HG02798 (cell line): ENCODE results near the gene HSP90AB1.

Experiments used
- ATAC-seq: cut with Tn5 transposase; IDR thresholded peaks from one replicate; pipeline ENCODE4 v1.9.1; 2021; ENCODE audit warnings: mild to moderate bottlenecking; ENCODE audit not compliant: unreplicated experiment, poor library complexity

The HSP90AB1 gene

DNA sequence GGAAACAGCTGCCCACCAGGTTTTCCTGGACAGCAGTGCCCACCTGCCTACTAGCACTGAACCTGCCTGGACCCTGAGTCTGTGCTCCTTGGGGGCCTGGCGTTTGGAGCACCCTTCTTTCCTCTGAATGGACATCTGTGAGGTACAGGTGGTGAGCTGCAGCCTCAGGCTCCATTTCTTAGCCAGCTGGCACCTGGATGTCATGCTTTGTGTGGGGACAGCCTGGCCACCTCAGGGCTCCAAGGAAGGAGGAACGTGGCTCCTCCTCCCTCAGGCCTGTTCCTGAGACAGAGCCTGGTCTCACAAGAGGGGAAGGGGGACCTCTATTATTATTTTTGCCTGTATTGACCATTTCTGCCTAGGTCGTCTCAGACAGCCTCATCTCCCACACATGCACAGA is 31.4 kb downstream of the HSP90AB1 start:
- no peak for ATAC-seq

DNA sequence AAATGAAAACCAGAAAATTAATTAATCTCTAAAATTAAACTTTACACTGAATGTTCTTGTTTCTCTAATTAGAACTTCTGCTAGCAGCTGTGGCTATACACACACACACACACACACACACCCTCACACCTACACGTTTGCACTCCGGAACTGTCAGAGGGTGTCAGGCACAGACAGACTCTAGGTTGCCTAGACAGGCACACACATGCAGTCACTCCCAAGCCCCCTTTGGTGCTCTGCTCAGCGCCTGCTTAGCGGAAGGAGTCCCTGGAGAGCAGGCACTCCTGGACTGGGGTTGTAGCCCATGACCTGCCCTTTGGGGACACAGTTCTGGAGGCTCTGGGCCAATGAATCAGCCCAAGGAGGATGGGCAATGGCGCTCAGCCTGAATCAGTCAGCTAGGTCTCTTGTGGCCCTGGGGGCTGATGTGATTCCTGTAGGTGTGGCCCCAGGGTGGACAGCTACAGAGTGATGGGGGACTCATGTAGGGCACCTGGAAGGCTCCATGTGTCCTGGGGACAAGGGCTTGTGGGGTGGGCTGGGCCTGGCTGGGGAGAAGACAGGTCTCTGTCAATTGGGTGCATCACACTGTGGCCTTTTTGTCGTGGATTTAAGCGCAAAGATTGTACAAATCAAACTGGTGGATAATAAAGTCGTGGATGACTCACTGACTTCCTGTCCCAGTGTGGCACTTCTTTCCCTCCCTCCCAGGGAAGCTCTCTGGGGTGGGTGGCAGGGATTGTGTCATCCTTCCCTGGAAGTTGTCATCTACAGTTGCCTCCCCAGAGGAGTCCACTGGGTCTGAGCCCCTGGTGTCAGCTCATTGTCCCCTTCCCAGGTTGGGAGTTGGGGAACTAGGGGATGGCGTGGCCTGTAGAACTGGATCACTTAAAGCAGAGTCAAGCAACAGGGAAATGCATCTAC is 32.1 kb downstream of the HSP90AB1 start:
- no peak for ATAC-seq

DNA sequence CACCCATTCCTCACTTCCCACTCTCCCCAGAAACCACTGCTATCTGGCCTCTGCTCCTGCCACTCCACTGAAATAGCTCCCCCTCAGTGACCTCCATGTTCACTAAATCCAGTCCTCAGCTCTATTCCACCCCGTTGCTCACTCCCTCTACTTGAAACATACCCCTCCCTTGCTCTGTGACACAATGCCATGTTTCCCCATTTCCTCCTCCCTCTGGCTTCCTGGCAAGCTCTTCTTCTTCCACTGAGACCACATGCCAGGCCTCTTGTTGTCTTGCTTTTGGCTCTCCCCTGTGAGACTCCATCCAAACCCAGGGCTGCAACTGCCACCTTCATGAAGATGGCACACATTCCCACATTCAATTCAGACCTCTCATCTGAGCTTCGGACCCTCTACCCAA is 37.2 kb downstream of the HSP90AB1 start:
- ATAC-seq, result no peak

DNA sequence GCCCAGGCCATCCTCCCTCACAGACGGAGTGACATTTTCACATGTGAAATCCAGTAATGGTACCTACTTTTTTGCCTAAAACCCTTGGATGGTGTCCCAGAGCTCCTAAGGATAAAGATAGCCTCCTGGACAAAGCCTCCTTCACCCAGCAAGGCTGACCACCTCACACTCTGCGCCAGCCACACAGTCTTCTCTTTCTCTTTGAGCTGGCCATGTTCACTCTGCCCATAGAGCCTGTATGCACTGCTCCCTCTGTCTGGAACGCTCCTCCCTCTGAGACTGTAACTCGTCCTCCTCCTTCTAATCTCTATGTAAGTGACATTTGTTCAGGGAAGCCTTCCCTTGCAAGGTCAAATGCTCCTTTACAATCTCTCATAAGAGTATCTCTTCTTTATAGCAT is 38.0 kb downstream of the HSP90AB1 start:
- no peak for ATAC-seq

DNA sequence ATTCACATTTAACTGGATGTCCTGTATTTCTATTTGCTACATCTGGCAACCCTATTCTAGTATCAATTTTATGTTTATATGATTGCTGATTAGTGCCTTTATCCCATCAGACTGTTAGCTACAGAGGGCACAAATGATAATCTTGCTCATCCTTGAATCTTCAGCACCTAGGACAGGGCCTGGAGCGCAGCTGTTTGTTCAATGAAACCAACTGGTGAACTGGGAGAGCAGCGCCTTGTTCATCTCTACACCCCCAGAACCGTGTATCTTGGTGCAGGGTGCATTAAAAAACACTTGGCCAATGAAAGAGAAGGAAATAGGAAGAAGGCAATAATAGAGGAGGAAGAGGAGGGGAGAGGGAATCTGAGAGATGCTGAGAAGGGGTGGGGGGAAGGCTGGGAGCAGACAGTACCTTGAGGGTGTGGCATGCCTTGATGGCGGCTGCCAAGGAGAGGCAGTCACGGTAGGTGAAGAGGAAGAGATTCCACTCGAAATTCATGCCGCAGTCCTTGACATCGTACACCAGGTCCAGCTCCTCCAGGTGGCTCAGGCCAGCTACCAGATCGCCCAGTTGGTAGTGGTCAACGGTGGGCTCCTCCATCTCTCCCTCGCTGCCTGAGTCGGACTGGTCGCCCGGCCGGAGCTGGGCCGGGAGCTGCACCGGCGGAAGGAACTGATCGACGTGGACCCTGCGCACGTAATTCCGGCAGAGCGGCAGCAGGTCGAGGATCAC is 38.8 kb downstream of the HSP90AB1 start:
- no peak for ATAC-seq

DNA sequence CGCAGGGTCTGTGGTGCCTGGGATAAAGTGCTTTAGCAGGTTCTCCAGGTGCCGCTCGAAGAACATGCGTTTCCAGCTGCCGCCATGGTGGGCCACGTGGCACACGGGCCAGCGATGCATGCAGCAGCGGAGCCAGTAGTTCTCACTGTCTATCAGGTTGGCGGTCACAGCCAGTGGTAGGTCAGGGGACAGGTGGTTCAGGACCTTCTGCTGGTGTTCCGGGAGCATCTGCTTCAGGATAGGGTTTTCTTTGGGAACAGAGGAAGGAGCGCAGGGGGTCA is 39.3 kb downstream of the HSP90AB1 start:
- ATAC-seq, result no peak

DNA sequence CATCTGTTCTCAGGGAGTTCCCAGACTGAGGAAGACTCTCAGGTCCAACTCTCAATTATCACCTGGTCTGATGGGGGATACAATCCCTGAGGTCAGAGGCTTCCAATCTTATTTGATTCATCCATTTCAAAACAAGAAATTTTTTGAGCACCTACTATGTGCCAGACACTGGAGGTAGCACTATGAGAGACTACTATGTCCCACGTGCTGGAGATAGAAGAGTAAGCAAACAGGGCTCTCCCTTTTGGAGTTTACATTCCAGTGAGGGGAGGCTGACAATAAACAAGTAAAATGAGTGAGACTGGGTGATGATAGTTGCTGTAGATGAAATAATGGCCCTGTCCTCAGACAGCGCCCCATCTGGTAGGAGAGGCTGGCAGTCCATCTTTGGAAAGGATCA is 39.8 kb downstream of the HSP90AB1 start:
- no peak for ATAC-seq

DNA sequence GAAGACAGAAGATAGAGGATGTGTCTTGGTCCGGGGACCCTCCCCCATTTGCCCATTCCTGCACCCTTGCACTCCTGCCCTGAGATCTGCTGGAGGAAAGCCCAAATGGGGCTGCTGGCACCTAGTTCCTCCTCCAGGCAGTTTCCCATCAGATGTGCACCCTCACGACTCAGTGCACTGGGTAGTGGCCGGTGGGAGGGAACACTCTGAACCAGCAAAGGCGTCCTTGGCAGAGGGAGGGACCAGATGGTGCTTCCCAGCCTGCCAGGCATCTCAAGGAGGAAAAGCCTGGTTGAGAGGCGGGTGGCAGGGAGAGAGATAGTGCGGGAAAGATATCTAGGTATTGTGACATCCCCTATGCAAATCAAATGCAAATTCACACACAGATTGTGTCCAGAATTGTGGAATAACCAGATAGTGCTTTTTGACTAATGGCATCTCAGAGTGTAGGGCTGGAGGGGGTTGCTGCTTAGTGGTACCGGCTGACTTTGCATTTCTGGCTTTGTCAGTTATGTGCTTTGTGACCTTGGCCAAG is 42.9 kb downstream of the HSP90AB1 start:
- ATAC-seq, result no peak

DNA sequence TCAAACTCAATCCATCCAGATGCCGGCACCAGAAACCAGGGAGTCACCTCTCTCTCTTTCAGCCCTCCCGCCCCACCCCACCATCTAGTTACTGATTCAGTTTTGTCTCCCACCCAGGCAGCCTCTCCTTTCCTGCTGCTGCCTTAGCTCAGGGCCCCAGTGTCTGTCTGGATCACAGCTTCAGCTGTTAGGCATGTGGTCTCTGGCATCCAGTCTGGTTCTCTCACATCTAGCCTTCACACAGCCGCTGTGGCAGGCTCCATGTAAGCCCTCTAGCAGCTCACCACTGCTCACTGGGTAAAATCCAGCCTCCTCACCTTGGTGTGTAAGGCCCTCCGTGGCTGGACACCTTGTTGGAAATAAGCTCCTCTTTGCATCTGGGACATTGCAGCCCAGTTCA is 44.9 kb downstream of the HSP90AB1 start:
- no peak for ATAC-seq

DNA sequence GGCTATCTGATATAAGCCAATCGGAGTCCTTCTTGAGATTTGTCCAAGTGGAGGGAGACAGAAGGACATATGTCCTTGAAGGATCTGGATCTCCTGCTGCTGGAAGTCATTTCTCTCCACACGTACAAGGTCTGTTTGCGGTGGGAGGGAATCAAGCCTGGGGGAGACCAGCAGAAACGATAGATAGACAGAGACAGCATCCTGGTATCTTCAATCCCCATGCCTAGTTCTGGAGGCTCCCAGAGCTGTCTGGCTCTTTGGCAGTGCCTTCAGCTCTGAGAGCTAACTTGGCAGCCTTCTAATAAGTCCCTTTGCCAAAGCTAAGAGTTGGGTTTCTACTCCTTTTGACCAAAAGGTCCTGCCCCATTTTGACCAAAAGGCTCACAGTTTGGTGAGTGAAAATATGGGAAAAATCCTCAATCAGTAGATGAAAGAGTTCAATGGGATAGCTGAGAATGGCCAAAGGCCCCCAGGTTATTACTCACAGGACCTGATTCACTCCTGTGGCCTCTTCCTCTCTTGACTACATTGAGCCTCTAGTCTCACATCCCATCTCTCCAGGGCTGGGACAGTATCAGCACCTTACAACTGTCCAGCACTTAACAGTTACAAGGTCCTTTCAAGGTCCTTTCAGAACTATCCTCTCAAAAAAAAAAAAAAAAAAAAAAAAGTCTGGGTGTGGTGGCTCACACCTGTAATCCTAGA is 45.9 kb downstream of the HSP90AB1 start:
- no peak for ATAC-seq

DNA sequence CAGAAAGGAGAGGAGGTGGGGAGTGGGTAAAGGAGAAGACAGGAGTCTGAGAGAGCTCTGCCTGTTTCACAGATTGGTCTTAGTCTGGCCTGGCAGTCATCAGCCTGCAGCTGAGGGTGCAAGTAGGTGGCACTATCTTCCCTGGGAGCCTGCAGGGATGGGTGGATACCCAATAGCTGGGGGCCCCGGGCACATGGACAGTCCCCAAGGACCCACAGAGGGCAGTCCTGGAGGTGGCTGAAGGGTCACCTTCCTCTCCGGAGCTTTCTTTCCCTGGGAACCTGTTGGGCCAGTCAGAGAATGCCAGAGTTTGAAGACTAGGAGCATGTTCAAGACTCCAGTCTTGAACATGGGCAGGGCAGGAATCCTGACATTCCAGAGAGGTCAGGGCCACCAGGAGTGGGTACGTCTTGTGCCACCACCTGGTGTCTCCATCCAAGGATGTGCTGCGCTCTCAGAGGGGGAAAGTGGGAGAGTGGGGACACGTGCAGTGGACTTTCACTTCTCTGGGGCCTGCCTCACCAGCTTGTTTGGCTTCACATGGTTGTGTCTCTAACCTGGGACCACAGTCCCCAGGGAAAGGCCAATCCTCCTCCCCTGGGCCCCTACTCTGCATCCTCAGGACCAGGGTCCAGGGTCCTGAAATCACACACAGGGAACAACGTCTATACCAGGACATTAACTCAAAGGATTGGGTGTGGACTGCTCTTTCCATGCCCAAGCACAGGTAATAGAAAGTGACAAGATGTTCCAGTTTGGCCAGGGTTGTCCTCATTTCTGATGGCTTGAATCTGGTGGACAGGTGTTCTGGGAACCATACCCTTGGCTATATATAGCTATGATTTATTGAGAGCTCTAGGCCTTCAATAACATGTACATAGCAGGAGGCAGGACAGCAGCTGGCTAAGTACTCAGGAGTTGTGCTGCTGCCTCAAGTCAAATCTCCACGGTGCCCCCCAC is 48.2 kb downstream of the HSP90AB1 start:
- ATAC-seq, result no peak

DNA sequence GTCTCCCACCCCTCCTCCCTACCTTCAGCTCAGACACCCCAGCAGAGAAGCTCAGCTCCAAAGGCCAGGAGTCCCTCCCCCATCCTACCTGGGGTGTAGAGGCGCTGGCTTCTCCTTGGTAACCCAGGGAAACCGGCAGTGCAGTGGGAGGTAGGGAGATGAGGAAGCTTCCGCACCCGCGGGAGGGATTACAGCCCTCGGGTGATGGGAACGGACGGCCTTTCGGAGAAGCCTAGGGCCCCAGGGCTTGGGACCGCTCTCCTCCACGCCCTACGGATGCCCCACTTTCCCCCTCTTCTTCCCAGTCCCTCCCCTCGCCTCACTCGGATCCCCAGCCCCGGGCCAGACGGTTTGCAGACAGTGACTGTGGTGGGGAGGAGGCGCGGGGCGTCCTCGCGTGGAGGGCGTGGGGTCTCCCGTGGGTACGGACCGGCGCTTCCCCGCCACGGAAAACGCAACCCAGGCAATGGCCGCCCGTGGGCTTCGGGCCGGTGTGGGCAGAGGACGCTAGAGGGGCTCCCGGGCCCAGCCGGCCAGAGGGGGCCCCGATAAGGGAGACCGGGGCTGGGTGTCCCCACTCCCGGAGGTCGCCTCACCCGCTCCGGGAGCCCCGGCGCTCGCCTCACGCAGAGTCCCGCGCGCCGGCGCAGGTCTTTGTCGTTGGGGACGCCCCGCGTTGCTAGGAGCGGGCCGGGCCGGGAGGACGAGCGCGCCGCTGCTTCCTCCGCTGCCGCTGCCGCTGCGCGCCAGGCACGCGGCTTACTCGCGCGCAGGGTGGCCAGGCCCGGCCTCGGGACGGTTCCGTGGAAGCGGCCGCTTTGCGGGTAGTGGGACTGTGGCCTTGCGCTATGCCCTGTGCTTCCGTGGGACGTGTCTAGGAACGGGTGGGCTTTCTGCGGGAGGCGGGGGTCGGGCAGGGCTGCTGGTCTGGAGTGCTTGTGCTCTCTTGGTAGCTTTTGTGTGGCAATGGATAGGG is 50.5 kb downstream of the HSP90AB1 start:
- ATAC-seq, result no peak

DNA sequence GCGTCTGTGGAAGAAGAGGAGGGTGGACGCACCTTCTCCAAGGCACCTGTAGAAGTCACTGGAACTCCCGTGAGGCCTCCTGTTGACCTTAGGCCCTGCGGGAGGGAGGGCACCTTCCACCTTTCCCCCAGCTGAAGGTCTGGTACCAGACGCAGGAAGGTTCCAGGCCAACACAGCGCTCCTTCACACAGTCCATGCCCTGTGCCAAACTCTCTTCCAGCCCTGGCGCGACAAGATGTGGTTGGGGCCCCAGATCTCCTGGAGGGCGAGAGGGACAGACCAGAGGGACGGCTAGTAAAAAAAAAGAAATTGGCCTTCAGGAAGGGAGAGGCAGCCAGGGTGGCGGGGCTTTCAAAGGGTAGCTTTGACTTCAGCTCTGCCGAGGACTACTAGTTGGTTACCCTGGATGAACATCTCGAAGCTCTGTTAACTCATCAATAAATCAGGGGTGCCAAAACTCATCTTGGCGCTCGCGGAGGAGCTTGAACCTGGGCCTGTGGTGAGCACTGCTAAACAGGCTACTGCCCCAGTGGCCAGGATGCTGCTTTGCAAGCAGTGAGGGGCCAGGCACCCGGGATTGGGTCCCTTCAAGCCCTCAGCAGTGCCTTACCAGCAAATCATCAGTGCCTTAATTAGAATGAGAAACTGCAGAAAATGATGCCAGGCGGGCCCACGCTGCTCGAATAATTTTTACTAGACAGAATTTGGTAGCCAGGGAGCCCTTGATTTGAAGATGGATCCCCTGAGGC is 51.3 kb downstream of the HSP90AB1 start:
- no peak for ATAC-seq

DNA sequence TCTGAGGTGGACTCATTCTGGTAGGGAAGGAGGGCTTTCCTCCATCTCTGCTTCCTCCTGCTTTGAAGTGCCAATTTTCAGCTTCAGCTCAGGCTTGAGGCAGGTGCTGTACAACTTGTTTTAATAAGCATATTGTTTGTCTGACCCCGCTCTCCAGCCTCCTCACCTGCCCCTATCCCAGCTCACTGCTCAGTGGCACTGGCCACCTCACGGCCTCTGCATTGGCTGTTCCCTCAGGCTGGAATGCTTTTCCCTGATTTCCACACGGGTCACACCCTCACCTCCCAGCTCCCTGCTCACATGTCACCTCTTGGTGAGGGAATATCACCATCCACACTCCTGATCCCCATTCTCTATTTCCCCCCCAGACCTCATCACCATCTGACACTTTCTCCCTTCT is 52.0 kb downstream of the HSP90AB1 start:
- no peak for ATAC-seq

DNA sequence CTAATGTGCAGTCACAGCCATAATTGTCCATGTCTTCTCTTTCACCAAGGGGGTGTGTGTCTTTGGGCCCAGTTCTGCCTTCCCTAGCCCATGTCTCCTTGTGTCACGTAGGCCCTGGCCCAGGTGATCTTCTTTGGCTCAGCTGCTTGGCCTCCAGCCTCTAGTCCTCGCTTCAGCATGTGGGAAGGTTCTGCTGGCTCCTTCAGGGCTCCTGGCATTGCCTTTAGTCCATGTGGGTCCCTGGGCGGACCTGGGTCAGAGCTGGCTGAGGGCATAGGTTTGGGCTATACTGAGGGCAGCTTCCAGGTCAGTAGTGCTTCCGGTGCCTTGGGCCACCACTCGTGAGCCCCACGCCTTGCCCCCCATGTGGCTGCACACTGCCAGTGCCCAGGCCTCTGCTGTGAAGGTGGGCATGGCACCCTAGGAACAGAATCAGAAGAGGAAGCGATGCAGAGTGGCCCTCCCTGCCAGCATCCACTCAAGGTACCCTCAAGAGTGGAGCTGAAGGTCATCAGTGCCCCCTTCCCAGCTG is 53.5 kb downstream of the HSP90AB1 start:
- no peak for ATAC-seq

DNA sequence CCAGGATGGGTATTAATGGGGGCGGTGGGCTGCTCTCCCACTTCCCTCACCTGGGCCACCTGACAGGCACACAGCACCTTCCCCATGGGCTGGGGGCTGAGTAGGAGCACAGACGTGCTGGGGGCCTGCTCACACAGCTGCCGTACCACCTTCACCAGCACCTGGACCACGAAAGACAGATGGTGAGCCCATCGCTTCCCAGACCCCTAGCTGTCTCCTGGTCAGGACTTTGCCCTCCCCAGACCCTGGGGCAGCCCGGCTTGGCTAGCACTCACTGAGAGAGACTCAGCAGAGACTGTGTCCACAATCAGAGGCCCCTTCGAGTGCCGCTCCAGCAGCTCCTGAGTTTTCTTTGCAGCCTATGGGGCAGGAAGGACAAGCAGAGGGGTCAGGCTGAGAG is 54.2 kb downstream of the HSP90AB1 start:
- no peak for ATAC-seq

DNA sequence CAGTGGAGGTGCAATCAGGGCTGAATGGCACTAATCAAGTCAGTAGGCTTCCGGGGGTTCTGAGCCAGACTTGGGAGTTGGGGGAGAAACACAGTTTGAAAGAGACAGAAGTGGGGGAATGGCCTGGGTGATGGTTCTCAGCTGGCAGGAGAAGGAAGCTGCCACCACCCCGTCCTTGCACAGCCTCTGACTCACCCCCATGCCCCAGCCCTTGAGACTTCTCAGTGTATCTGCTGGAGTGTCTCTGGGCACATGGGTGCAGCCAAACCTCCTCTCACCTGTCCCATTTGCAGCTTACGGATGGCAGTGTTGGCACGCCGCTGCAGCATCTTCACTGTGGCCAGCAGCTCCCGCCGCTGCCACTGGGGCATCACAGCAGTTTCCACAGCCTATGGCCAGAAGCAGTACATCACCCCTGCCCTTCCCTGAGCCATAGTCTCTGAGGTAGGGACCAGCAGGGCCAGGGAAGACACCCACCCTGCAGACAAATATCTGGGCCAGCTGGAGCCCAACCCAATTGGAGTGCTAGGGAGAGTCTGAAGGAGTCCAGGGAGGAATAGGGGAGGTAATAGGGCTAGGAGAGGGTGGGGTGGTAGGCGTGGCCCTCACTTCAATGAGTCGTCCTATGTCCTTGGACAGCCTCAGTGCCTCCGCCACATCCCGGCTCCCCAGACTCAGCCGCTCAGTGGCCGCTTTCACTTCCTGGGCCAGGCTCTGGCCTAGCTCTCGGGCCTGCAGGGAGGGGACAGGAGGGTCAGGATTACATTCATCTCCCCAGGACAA is 55.1 kb downstream of the HSP90AB1 start:
- no peak for ATAC-seq
